Kidney (tissue), 14 donors: ENCODE data around the gene DEPDC5. TPM values are rescaled to one million over a fixed set of nuclear protein-coding genes. Genes with fewer than 3 reads are reported as not detected.
A peak's percentile ranks its signal among the peaks of the same experiment; 100 is the strongest.

Source experiments
- DNase-seq, 5 donors: peaks; one replicate each; pipeline ENCODE4 v3.0.0-alpha.2; 2013 to 2020
- FAIRE-seq: peaks from 2 replicates; lab custom pipeline; 2012; peaks lifted over from hg19 to GRCh38; lab: Jason Lieb, UNC
- H3K27ac ChIP-seq, 2 donors: one replicate each; pipeline ENCODE4 v1.7.0; 2013; ENCODE audit warnings: low read depth in 2 of 2, low read length in 2 of 2, inconsistent platforms in 1 of 2
- H3K27me3 ChIP-seq: one replicate; pipeline ENCODE4 v1.7.1; 2013; ENCODE audit warnings: low read length, inconsistent platforms; ENCODE audit not compliant: control insufficient read depth, insufficient read depth
- H3K36me3 ChIP-seq, 3 donors: one replicate each; pipeline versions ENCODE4 v1.7.0 to v1.7.1; 2013; ENCODE audit warnings: low read length in 3 of 3, control low read depth in 1 of 3, inconsistent platforms in 1 of 3; ENCODE audit not compliant: insufficient read depth in 3 of 3, control insufficient read depth in 2 of 3
- H3K4me1 ChIP-seq, 3 donors: one replicate each; pipeline versions ENCODE4 v1.7.0 to v1.7.1; 2013; ENCODE audit warnings: low read length in 3 of 3, inconsistent platforms in 1 of 3, low read depth in 1 of 3; ENCODE audit not compliant: control insufficient read depth in 2 of 3, insufficient read depth in 2 of 3
- H3K4me3 ChIP-seq, 3 donors: one replicate each; pipeline versions ENCODE4 v1.7.0 to v1.8.1; 2013; ENCODE audit warnings: low read length in 3 of 3, control low read depth in 1 of 3, inconsistent platforms in 1 of 3
- H3K9ac ChIP-seq, 3 donors: one replicate each; pipeline versions ENCODE4 v1.7.0 to v1.7.1; 2013; ENCODE audit warnings: low read length in 3 of 3, control low read depth in 1 of 3, inconsistent platforms in 1 of 3
- H3K9me3 ChIP-seq, 3 donors: one replicate each; pipeline versions ENCODE4 v1.7.0 to v1.7.1; 2013; ENCODE audit warnings: low read length in 3 of 3, control low read depth in 1 of 3, inconsistent platforms in 1 of 3; ENCODE audit not compliant: control insufficient read depth in 2 of 3, insufficient read depth in 1 of 3
- CTCF ChIP-seq: IDR thresholded peaks from 3 replicates; pipeline ENCODE4 v1.5.1; 2012; ENCODE audit warnings: mild to moderate bottlenecking, moderate library complexity, borderline replicate concordance; ENCODE audit not compliant: insufficient read depth; ENCODE audit errors: extremely low read depth
- intact Hi-C: fragments of 100-400 bp; cut with DNase I; formaldehyde crosslinking; loops from one replicate; pipeline ENCODE4 v1.11.1; 2022
- polyA plus RNA-seq: library from polyadenylated mRNA; stranded (reverse); fragments of 350-450 nt; fragmentation: Illumina TruSeq; extraction: RNeasy Lipid Tissue Mini Kit (QIAGEN cat#74804); gene quantifications from one replicate; pipeline ENCODE4 v1.2.3, GENCODE V29; 2014; ENCODE audit warnings: low read depth, low replicate concordance; ENCODE audit not compliant: insufficient read depth
- total RNA-seq: library from RNA; stranded (reverse); fragmentation: NEBNext Ultra II Directional; extraction: Animal tissue kit (Norgen Biotek cat#: 25700); gene quantifications from one replicate; pipeline ENCODE4 v1.2.1, GENCODE V29; 2021
- donor health status: control.
- donor health status: control.
- donor health status: control.
- donor health status: control.
- donor health status: control.
- donor health status: DM: yes; HTN: yes; CAD: no.
- donor health status: Normal renal cell carcinoma (clear cell type).

DEPDC5 gene
- total and polyA plus RNA-seq, 2 donors from 2014 or later: 12.1 to 27.3 TPM

- Histone ChIP-seq H3K4me1 (peaks cover 0 to 3% (median 0%) of the 10 kb centered on the region in 3 donors), H3K4me3 (no peak overlapping the region), H3K27me3 (no peaks in the 10 kb centered on the region), H3K9ac (no peak overlapping the region), H3K27ac (no peak overlapping the region), H3K36me3 (no peaks in the 10 kb centered on the region), H3K9me3 (no peaks in the 10 kb centered on the region)
- no peak for TF ChIP-seq CTCF
- DNase-seq: no peak
- FAIRE-seq: no peak
- intact Hi-C loops: no loop called here
These were observed 166.5 kb downstream of the DEPDC5 start for GRCh38 chr22:31920306-31920705.

- Histone ChIP-seq H3K9ac (no peak overlapping the region), H3K27ac (no peak overlapping the region), H3K4me3 (no peak overlapping the region), H3K27me3 (no peaks in the 10 kb centered on the region), H3K36me3 (no peaks in the 10 kb centered on the region), H3K9me3 (no peaks in the 10 kb centered on the region), H3K4me1 (peaks cover 0 to 3% (median 0%) of the 10 kb centered on the region in 3 donors)
- no peak for TF ChIP-seq CTCF
- no peak for DNase-seq
- intact Hi-C loops: no loop called here
- FAIRE-seq: no peak
These were observed 167.3 kb downstream of the DEPDC5 start for GRCh38 chr22:31921106-31921505.

GRCh38 chr22:31922534-31922933, 168.7 kb downstream of the DEPDC5 start:
- Histone ChIP-seq H3K9me3 (no peaks in the 10 kb centered on the region), H3K36me3 (no peaks in the 10 kb centered on the region), H3K4me1 (peaks cover 0 to 3% (median 0%) of the 10 kb centered on the region in 3 donors), H3K27ac (no peak overlapping the region), H3K27me3 (no peaks in the 10 kb centered on the region), H3K4me3 (no peak overlapping the region), H3K9ac (no peak overlapping the region)
- DNase-seq (no peak), FAIRE-seq (no peak)
- TF ChIP-seq CTCF: no peak
- intact Hi-C loops: no loop called here

- DNase-seq: peak in 1 of 5 donors; percentile 51
- peaks cover 0 to 3% (median 0%) of the 10 kb centered on the region in 3 donors for H3K4me1 ChIP-seq
- H3K4me3 ChIP-seq: no peak overlapping the region
- H3K36me3 ChIP-seq: no peaks in the 10 kb centered on the region
- intact Hi-C loops: no loop called here
- H3K27ac ChIP-seq: no peak overlapping the region
- TF ChIP-seq CTCF: no peak
- no peaks in the 10 kb centered on the region for H3K27me3 ChIP-seq
- H3K9ac ChIP-seq: no peak overlapping the region
- H3K9me3 ChIP-seq: no peaks in the 10 kb centered on the region
- FAIRE-seq: no peak
These were observed 169.3 kb downstream of the DEPDC5 start for GRCh38 chr22:31923136-31923535.
